Gastrocnemius medialis (tissue), 4 donors: ENCODE results near the gene RAI1. TPM values are rescaled to one million over a fixed set of nuclear protein-coding genes. Genes with fewer than 3 reads are reported as not detected.

Experiments
- ATAC-seq, 2 donors: fragments of 150-250 bp; one replicate each; pipeline ENCODE4 v1.9.1; 2016
- DNase-seq, 2 donors: peaks; one replicate each; pipeline ENCODE4 v3.0.0-alpha.2; 2019
- H3K27ac ChIP-seq, 4 donors: fragments of 200-600 bp; sonication (generic); 1 replicate in 1 of 4; 2 replicates in 3 of 4; pipeline ENCODE4 v1.5.1; 2016 to 2018; ENCODE audit warnings: mild to moderate bottlenecking in 2 of 4, moderate library complexity in 1 of 4
- H3K27me3 ChIP-seq, 3 donors: fragments of 200-600 bp; sonication (generic) in 2 of 3; 1 replicate in 1 of 3; 2 replicates in 2 of 3; pipeline versions ENCODE4 v1.5.1 to v1.6.0; 2016 to 2019; ENCODE audit warnings: mild to moderate bottlenecking in 1 of 3, moderate library complexity in 1 of 3
- H3K36me3 ChIP-seq, 2 donors: fragments of 200-600 bp; sonication (generic) in 1 of 2; one replicate each; pipeline ENCODE4 v1.5.1; 2017 to 2018
- H3K4me1 ChIP-seq, 2 donors: fragments of 200-600 bp; sonication (generic) in 1 of 2; one replicate each; pipeline ENCODE4 v1.5.1; 2016 to 2017; ENCODE audit warnings: mild to moderate bottlenecking in 2 of 2
- H3K4me3 ChIP-seq, 4 donors: fragments of 200-600 bp; sonication (generic) in 3 of 4; 1 replicate in 1 of 4; 2 replicates in 3 of 4; pipeline ENCODE4 v1.5.1; 2016 to 2019; ENCODE audit warnings: mild to moderate bottlenecking in 2 of 4
- H3K9me3 ChIP-seq, 3 donors: fragments of 200-600 bp; sonication (generic) in 2 of 3; 1 replicate in 1 of 3; 2 replicates in 2 of 3; pipeline ENCODE4 v1.5.1; 2016 to 2019
- CTCF ChIP-seq, 5 experiments: fragments of 450-650 bp in 3 of 5; fragments of 200-600 bp in 2 of 5; sonication (generic) in 2 of 5; IDR thresholded peaks in 4 of 5; conservative IDR thresholded peaks in 1 of 5; 1 replicate in 4 of 5; 2 replicates in 1 of 5; pipeline ENCODE4 v1.5.1; 2016 to 2019; ENCODE audit warnings: antibody characterized with exemption in 5 of 5, mild to moderate bottlenecking in 3 of 5, moderate library complexity in 3 of 5
- POLR2A ChIP-seq, 2 donors: fragments of 450-650 bp; IDR thresholded peaks; one replicate each; pipeline ENCODE4 v1.6.1; 2017; ENCODE audit warnings: antibody characterized with exemption in 2 of 2, mild to moderate bottlenecking in 2 of 2, moderate library complexity in 2 of 2
- in situ Hi-C, 4 donors: fragments of 200-750 bp; cut with MboI; loops; one replicate each; pipeline versions ENCODE4 v1.15.0 to v1.8.0; 2017; ENCODE audit warnings: low sequenced_read_pairs in 4 of 4
- intact Hi-C: fragments of 100-400 bp; cut with DNase I; formaldehyde crosslinking; loops from one replicate; pipeline ENCODE4 v1.15.1; 2023; ENCODE audit warnings: low total_unique reads
- total RNA-seq, 4 donors: library from RNA; depleted of rRNA; stranded (reverse); fragments of >200 nt; gene quantifications; one replicate each; pipeline versions ENCODE4 v1.1.0 to v1.2.3, GENCODE V29; 2016

Gene RAI1
- total RNA-seq, 4 donors from 2014 or later = 2.1 to 6.7 (median 4.3) TPM

DNA sequence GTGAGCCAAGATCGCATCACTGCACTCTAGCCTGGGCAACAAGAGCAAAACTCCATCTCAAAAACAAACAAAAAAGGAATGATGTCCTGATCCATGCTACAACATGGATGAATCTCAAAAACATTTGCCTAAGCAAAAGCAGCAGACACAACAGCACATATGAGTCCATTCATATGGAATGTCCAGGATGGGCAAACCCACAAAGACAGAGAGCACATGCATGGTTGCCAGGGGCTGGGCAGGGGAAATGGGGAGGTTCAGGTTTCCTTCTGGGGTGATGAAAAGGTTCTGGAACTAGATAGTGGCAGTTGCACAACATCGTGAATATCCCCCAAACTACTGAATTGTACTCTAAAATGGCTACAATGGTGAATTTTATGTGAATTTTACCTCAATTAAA is 35.3 kb upstream of the RAI1 start:
- no peak overlapping the region for H3K27ac ChIP-seq
- TF ChIP-seq POLR2A (IDR thresholded peaks at IDR 0.05) (no peak), CTCF (IDR thresholded peaks at IDR 0.05 in 4 of 5, conservative IDR thresholded peaks at IDR 0.05 in 1 of 5) (no peak)
- in situ Hi-C loops = loop anchor here in 1 of 4 donors (25.0 kb wide), 1 partner anchor 659 kb away; no protein-coding TSS in a partner anchor

DNA sequence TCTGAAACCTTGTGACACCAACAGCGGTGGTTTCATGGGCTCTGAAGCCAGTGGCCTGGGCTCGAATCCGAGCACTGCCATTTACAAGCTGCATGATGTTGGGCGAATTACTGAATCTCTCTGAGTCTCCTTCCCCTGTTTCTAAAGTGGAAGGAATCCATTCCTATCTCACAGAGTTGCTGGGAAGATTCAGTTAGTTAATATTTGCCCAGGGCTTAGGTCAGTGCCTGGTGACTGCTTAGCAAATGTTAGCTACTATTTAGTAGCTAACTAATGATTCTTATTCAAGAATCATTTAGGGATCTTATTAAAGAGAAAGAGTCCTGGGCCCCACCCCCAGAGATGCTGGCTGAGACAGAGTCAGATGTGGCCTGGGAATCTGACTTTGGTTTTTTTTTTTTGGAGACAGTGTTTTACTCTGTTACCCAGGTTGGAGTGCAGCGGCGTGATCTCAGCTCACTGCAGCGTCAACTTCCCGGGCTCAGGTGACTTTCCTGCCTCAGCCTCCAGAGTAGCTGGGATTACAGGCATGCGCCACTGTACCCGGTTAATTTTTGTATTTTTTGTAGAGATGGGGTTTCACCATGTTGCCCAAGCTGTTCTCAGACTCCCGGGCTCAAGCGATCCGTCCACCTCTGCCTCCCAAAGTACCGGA is 33.6 kb upstream of the RAI1 start:
- intact Hi-C loops = no loop called here
- H3K27me3 ChIP-seq = no peaks in the 10 kb centered on the region
- DNase-seq = no peak
- no peak for TF ChIP-seq POLR2A (IDR thresholded peaks at IDR 0.05)
- no peak for TF ChIP-seq CTCF (IDR thresholded peaks at IDR 0.05 in 4 of 5, conservative IDR thresholded peaks at IDR 0.05 in 1 of 5)
- ATAC-seq = no peak
- no peaks in the 10 kb centered on the region for H3K36me3 ChIP-seq
- H3K4me1 ChIP-seq = no peaks in the 10 kb centered on the region
- no peak overlapping the region for H3K4me3 ChIP-seq
- H3K9me3 ChIP-seq = no peaks in the 10 kb centered on the region
- in situ Hi-C loops = loop anchor here in 1 of 4 donors (25.0 kb wide), 1 partner anchor 660 kb away; no protein-coding TSS in a partner anchor
- H3K27ac ChIP-seq = no peak overlapping the region

More for the DNA sequence above, 35.3 kb upstream of the RAI1 start:
- Histone ChIP-seq H3K27me3 (no peaks in the 10 kb centered on the region), H3K36me3 (no peaks in the 10 kb centered on the region), H3K9me3 (no peaks in the 10 kb centered on the region), H3K4me1 (no peaks in the 10 kb centered on the region), H3K4me3 (no peak overlapping the region)
- intact Hi-C loops = no loop called here
- DNase-seq = no peak
- no peak for ATAC-seq

DNA sequence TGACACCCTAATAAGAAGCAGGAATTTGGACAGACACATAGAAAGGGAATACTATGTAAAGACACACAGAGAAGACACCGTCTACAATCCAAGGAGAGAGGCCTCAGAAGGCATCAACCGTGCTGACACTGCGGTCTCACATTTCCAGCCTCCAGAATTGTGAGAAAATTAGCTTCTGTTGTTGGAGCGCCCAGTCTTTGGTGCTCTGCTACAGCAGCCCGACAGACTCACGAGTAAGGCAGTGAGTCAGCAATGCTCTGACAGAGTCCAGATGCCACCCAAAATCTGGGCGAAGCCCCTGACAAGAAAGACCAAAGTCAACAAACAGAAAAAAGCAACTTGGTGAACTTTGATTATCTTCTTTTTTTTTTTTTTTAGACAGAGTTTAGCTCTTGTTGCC is 32.5 kb upstream of the RAI1 start:
- Histone ChIP-seq H3K27ac (no peak overlapping the region), H3K27me3 (no peaks in the 10 kb centered on the region), H3K9me3 (no peaks in the 10 kb centered on the region), H3K4me3 (no peak overlapping the region), H3K36me3 (no peaks in the 10 kb centered on the region), H3K4me1 (no peaks in the 10 kb centered on the region)
- in situ Hi-C loops = loop anchor here in 1 of 4 donors (25.0 kb wide), 1 partner anchor 661 kb away; no protein-coding TSS in a partner anchor
- no peak for DNase-seq
- no peak for ATAC-seq
- intact Hi-C loops = no loop called here
- no peak for TF ChIP-seq CTCF (IDR thresholded peaks at IDR 0.05 in 4 of 5, conservative IDR thresholded peaks at IDR 0.05 in 1 of 5)

GRCh38 chr17:17650959-17651358 is 30.3 kb upstream of the RAI1 start:
- DNase-seq = no peak
- no peak overlapping the region for H3K27ac ChIP-seq
- no peaks in the 10 kb centered on the region for H3K4me1 ChIP-seq
- H3K36me3 ChIP-seq = no peaks in the 10 kb centered on the region
- no peaks in the 10 kb centered on the region for H3K9me3 ChIP-seq
- no peak for ATAC-seq
- no peaks in the 10 kb centered on the region for H3K27me3 ChIP-seq
- H3K4me3 ChIP-seq = no peak overlapping the region
- TF ChIP-seq POLR2A (IDR thresholded peaks at IDR 0.05) (no peak), CTCF (IDR thresholded peaks at IDR 0.05 in 4 of 5, conservative IDR thresholded peaks at IDR 0.05 in 1 of 5) (no peak)
- intact Hi-C loops (no loop called here), in situ Hi-C loops (no loop called here)

GRCh38 chr17:17653343-17653742 is 27.9 kb upstream of the RAI1 start:
- Histone ChIP-seq H3K27me3 (no peaks in the 10 kb centered on the region), H3K4me1 (no peaks in the 10 kb centered on the region), H3K4me3 (no peak overlapping the region), H3K9me3 (no peaks in the 10 kb centered on the region), H3K36me3 (no peaks in the 10 kb centered on the region), H3K27ac (no peak overlapping the region)
- TF ChIP-seq CTCF (IDR thresholded peaks at IDR 0.05 in 4 of 5, conservative IDR thresholded peaks at IDR 0.05 in 1 of 5) (no peak), POLR2A (IDR thresholded peaks at IDR 0.05) (no peak)
- DNase-seq (no peak), ATAC-seq (no peak)
- in situ Hi-C loops = no loop called here
- intact Hi-C loops = no loop called here
